CD4-positive, alpha-beta memory T cell (primary cell): ENCODE data around the gene WDR35. TPM values are rescaled to one million over a fixed set of nuclear protein-coding genes. Genes with fewer than 3 reads are reported as not detected.
A peak's percentile ranks its signal among the peaks of the same experiment; 100 is the strongest.

ENCODE experiments used
- CTCF ChIA-PET: fragments of 350-600 bp; sonication (Branson Sonifier 250); formaldehyde crosslinking; loops from one replicate; lab custom pipeline; 2021; ENCODE audit warnings: inconsistent platforms; ENCODE audit not compliant: partially characterized antibody; lab: Charles Lee
- POLR2A ChIA-PET: fragments of 350-600 bp; sonication (Branson Sonifier 250); formaldehyde crosslinking; loops from one replicate; lab custom pipeline; 2021; ENCODE audit not compliant: partially characterized antibody; lab: Charles Lee
- DNase-seq, 5 donors: peaks; one replicate each; pipeline versions ENCODE4 v3.0.0 to v3.0.0-alpha.2; 2020 to 2022; ENCODE audit warnings: mixed read lengths in 1 of 5
- H3K27ac ChIP-seq: one replicate; pipeline ENCODE4 v1.7.0; 2013; ENCODE audit warnings: low read depth, low read length
- H3K27me3 ChIP-seq: 2 replicates; pipeline ENCODE4 v1.7.0; 2013; ENCODE audit warnings: mild to moderate bottlenecking, low read length, moderate library complexity; ENCODE audit not compliant: insufficient read depth
- H3K36me3 ChIP-seq: 2 replicates; pipeline ENCODE4 v1.7.0; 2013; ENCODE audit warnings: mild to moderate bottlenecking, low read length, moderate library complexity; ENCODE audit not compliant: insufficient read depth
- H3K4me1 ChIP-seq: 2 replicates; pipeline ENCODE4 v1.7.0; 2013; ENCODE audit warnings: mild to moderate bottlenecking, low read length, moderate library complexity; ENCODE audit not compliant: insufficient read depth
- H3K4me3 ChIP-seq, 2 donors: one replicate each; pipeline ENCODE4 v1.7.0; 2013; ENCODE audit warnings: low read length in 2 of 2, mild to moderate bottlenecking in 1 of 2
- H3K9me3 ChIP-seq, 2 donors: one replicate each; pipeline ENCODE4 v1.7.0; 2013; ENCODE audit warnings: low read length in 2 of 2, control low read depth in 1 of 2; ENCODE audit not compliant: control insufficient read depth in 1 of 2
- H3K27ac Mint-ChIP-seq, 7 donors: one replicate each; pipeline ENCODE4 v1.8.0; 2020 to 2021; ENCODE audit warnings: mixed read lengths in 7 of 7, mild to moderate bottlenecking in 6 of 7, inconsistent platforms in 3 of 7, moderate library complexity in 3 of 7
- H3K27me3 Mint-ChIP-seq, 2 donors: one replicate each; pipeline ENCODE4 v1.8.0; 2020 to 2021; ENCODE audit warnings: mixed read lengths in 2 of 2
- H3K36me3 Mint-ChIP-seq, 2 donors: one replicate each; pipeline ENCODE4 v1.8.0; 2020 to 2021; ENCODE audit warnings: mixed read lengths in 2 of 2, inconsistent platforms in 1 of 2, mild to moderate bottlenecking in 1 of 2
- H3K4me1 Mint-ChIP-seq, 4 donors: one replicate each; pipeline ENCODE4 v1.8.0; 2020 to 2021; ENCODE audit warnings: mixed read lengths in 4 of 4, mild to moderate bottlenecking in 1 of 4
- H3K4me3 Mint-ChIP-seq, 8 donors: one replicate each; pipeline ENCODE4 v1.8.0; 2020 to 2021; ENCODE audit warnings: mixed read lengths in 8 of 8, mild to moderate bottlenecking in 7 of 8, moderate library complexity in 6 of 8, inconsistent platforms in 3 of 8
- H3K9me3 Mint-ChIP-seq, 8 donors: one replicate each; pipeline ENCODE4 v1.8.0; 2020 to 2021; ENCODE audit warnings: mixed read lengths in 8 of 8, mild to moderate bottlenecking in 5 of 8, inconsistent platforms in 3 of 8, moderate library complexity in 1 of 8
- intact Hi-C: fragments of 100-400 bp; cut with micrococcal nuclease; formaldehyde crosslinking; loops from one replicate; pipeline ENCODE4 v1.15.1; 2023
- polyA plus RNA-seq, 2 donors: library from polyadenylated mRNA; unstranded; fragments of 300-500 nt; fragmentation: Illumina TruSeq; gene quantifications; one replicate each; pipeline ENCODE4 v1.2.3, GENCODE V29; 2021
- total RNA-seq, 2 experiments: library from RNA; stranded (reverse); gene quantifications; one replicate each; pipeline ENCODE4 v1.2.3, GENCODE V29; 2021

Gene WDR35
- total and polyA plus RNA-seq, 4 experiments from 2014 or later = 2.3 to 5.7 (median 4.0) TPM

- intact Hi-C loops = loop anchor here (1.0 to 2.0 kb wide), 7 partner anchors 33 to 1341 kb away; partner anchors contain the start of genes HS1BP3, LAPTM4A, RDH14 and WDR35
- POLR2A ChIA-PET = interaction anchor here (0.8 to 3.5 kb wide), 13 partner anchors 23 to 1342 kb away, joined by 3 to 34 read pairs (median 5); partner anchors contain the start of genes LAPTM4A, LDAH, RDH14 and RHOB
- no peaks in the 10 kb centered on the region for H3K27me3 ChIP-seq
- no peaks in the 10 kb centered on the region for H3K36me3 ChIP-seq
- peaks cover 18 to 45% (median 29%) of the 10 kb centered on the region in 4 donors for H3K4me1 Mint-ChIP-seq
- H3K4me1 ChIP-seq = peaks cover 37% of the 10 kb centered on the region
- CTCF ChIA-PET = no interaction called here
- peak within 1 kb of the TSS; percentile 92 for H3K27ac ChIP-seq
- peak; percentile 95 to 98 (median 97) for DNase-seq
- H3K36me3 Mint-ChIP-seq = peaks cover 0 to 31% of the 10 kb centered on the region in 2 donors
- H3K4me3 Mint-ChIP-seq = peak within 1 kb of the TSS; percentile 92 to 99 (median 96)
- peaks cover 0 to 6% (median 0%) of the 10 kb centered on the region in 8 donors for H3K9me3 Mint-ChIP-seq
- H3K27ac Mint-ChIP-seq = peak within 1 kb of the TSS; percentile 87 to 100 (median 98)
- no peaks in the 10 kb centered on the region for H3K27me3 Mint-ChIP-seq
- peak within 1 kb of the TSS; percentile 59 to 63 for H3K4me3 ChIP-seq
- no peaks in the 10 kb centered on the region for H3K9me3 ChIP-seq
Measured at GRCh38 chr2:19901442-19902215, 88.3 kb downstream of the WDR35 start, which contains the start of gene TTC32. TTC32 (minus strand) TSS chr2:19901983; CDS start chr2:19901854, 129 bp downstream.

DNA sequence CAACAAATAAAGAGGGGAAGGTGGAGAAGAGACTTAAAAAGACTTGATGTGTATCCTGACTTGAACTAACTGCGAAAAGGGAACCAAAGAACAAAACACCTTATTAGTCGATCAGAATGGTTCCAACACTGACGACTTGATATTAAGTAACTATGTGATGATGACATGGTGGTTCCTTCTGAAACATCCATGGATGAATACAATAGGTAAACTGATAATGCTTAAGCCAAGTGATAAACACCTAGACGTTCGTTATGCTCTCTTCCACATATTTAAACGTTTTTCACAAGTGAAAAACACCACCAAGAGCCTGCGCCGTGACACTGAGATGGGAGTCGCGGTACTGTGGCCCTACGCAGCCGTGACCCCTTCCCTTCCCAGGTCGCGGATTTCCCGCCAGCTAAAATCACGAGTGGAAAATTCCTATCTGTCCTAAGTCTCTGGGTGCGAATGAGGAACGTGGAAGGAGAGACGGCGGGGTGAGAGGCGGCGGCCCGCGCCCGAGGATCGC lies 88.9 kb downstream of the WDR35 start:
- H3K36me3 Mint-ChIP-seq = peaks cover 0 to 31% of the 10 kb centered on the region in 2 donors
- POLR2A ChIA-PET = interaction anchor here (0.8 to 3.5 kb wide), 15 partner anchors 22 to 1341 kb away, joined by 3 to 34 read pairs (median 5); partner anchors contain the start of genes LAPTM4A, LDAH, RDH14 and RHOB
- H3K4me3 Mint-ChIP-seq = peak overlapping the region; percentile 92 to 99 (median 96)
- DNase-seq = no peak
- H3K27me3 Mint-ChIP-seq = no peaks in the 10 kb centered on the region
- intact Hi-C loops = loop anchor here (1.0 to 2.0 kb wide), 6 partner anchors 32 to 1341 kb away; partner anchors contain the start of genes HS1BP3, LAPTM4A and RDH14
- peaks cover 42% of the 10 kb centered on the region for H3K4me1 ChIP-seq
- H3K27ac Mint-ChIP-seq = peak overlapping the region; percentile 87 to 100 (median 98)
- no peaks in the 10 kb centered on the region for H3K9me3 ChIP-seq
- peak overlapping the region; percentile 92 for H3K27ac ChIP-seq
- H3K4me1 Mint-ChIP-seq = peaks cover 19 to 47% (median 31%) of the 10 kb centered on the region in 4 donors
- no peaks in the 10 kb centered on the region for H3K27me3 ChIP-seq
- H3K9me3 Mint-ChIP-seq = peaks cover 0 to 6% (median 0%) of the 10 kb centered on the region in 8 donors
- H3K36me3 ChIP-seq = no peaks in the 10 kb centered on the region
- peak overlapping the region; percentile 59 to 63 for H3K4me3 ChIP-seq
- CTCF ChIA-PET = interaction anchor here (1.2 kb wide), 2 partner anchors 28 to 1341 kb away, joined by 3 to 4 read pairs; partner anchors contain the start of gene RDH14

- Mint-ChIP-seq H3K27me3 (no peaks in the 10 kb centered on the region), H3K4me1 (peaks cover 25 to 55% (median 37%) of the 10 kb centered on the region in 4 donors), H3K36me3 (peaks cover 0 to 33% of the 10 kb centered on the region in 2 donors), H3K9me3 (peaks cover 0 to 6% (median 0%) of the 10 kb centered on the region in 8 donors), H3K4me3 (peak overlapping the region; percentile 92 to 99 (median 96)), H3K27ac (peak overlapping the region; percentile 87 to 100 (median 98))
- H3K9me3 ChIP-seq = no peaks in the 10 kb centered on the region
- CTCF ChIA-PET = interaction anchor here (1.2 kb wide), 2 partner anchors 28 to 1340 kb away, joined by 3 to 4 read pairs; partner anchors contain the start of gene RDH14
- peaks cover 49% of the 10 kb centered on the region for H3K4me1 ChIP-seq
- intact Hi-C loops = loop anchor here (2.0 kb wide), 2 partner anchors 31 to 751 kb away; partner anchors contain the start of gene HS1BP3
- peak; percentile 50 to 60 (median 53) for DNase-seq
- H3K27ac ChIP-seq = peak overlapping the region; percentile 92
- POLR2A ChIA-PET = interaction anchor here (0.8 to 3.5 kb wide), 13 partner anchors 15 to 1340 kb away, joined by 3 to 34 read pairs (median 5); partner anchors contain the start of genes LAPTM4A, LDAH, RDH14 and RHOB
- H3K36me3 ChIP-seq = no peaks in the 10 kb centered on the region
- no peaks in the 10 kb centered on the region for H3K27me3 ChIP-seq
- peak overlapping the region; percentile 59 to 63 for H3K4me3 ChIP-seq
Measured at GRCh38 chr2:19899985-19900930, 89.6 kb downstream of the WDR35 start.

DNA sequence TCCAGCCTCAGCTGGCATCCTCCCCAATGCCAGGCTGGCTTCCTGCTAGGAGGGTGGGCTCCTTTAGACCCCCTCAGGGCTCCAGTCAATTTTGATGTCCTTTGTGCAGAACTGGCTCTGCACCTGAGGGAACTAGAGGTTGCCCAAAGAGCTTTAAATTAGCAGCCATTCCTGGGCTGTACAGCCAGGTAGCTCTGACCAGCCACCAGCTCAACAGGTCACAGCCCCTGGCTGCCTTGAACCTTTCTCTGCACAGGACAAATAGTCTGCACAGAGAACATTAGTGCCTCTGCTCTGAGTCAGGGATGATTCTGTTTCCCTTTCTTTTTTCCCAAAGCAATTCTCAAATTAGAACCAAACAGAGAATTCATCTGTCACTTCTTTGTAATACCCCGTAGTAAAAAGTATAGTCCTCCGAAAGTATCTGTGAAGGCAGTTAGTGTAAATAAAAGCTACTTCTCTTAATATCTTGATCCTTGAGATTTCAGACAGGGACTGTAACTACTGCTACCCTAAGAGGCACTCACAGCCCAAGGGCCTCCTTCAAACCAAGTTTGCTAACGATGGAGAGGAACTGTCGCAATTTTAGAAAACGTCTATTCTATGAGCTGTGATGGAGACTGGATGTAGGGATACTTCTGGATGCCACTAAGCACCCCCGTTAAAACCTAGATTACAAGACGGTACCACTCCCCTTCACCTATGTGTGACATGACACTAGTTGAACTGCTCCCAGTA lies 91.1 kb downstream of the WDR35 start:
- H3K4me3 Mint-ChIP-seq = peak overlapping the region in 5 of 8 donors; percentile 5 to 52 (median 33)

GRCh38 chr2:19897623-19898245 lies 92.2 kb downstream of the WDR35 start:
- Mint-ChIP-seq H3K4me1 (peaks cover 29 to 74% (median 44%) of the 10 kb centered on the region in 4 donors), H3K27ac (peak overlapping the region in 3 of 7 donors; percentile 21 to 80 (median 37)), H3K9me3 (no peaks in the 10 kb centered on the region), H3K36me3 (peaks cover 5 to 33% of the 10 kb centered on the region in 2 donors), H3K4me3 (peak overlapping the region in 5 of 8 donors; percentile 31 to 65 (median 53)), H3K27me3 (no peaks in the 10 kb centered on the region)
- H3K27me3 ChIP-seq = no peaks in the 10 kb centered on the region
- ChIA-PET CTCF (interaction anchor here (1.0 to 1.1 kb wide), 2 partner anchors 34 to 534 kb away, joined by 3 to 4 read pairs; no protein-coding TSS in a partner anchor), POLR2A (interaction anchor here (1.5 kb wide), 2 partner anchors 16 to 550 kb away, joined by 3 read pairs; no protein-coding TSS in a partner anchor)
- no peaks in the 10 kb centered on the region for H3K36me3 ChIP-seq
- no peaks in the 10 kb centered on the region for H3K9me3 ChIP-seq
- no peak overlapping the region for H3K27ac ChIP-seq
- no peak overlapping the region for H3K4me3 ChIP-seq
- H3K4me1 ChIP-seq = peaks cover 60% of the 10 kb centered on the region
- DNase-seq = no peak
- intact Hi-C loops = no loop called here

More for the DNA sequence above, 91.1 kb downstream of the WDR35 start:
- ChIA-PET POLR2A (interaction anchor here (1.5 to 3.5 kb wide), 4 partner anchors 15 to 1339 kb away, joined by 3 to 34 read pairs (median 15); partner anchors contain the start of gene RDH14), CTCF (no interaction called here)
- H3K36me3 ChIP-seq = no peaks in the 10 kb centered on the region
- H3K4me1 ChIP-seq = peaks cover 61% of the 10 kb centered on the region
- Mint-ChIP-seq H3K36me3 (peaks cover 5 to 33% of the 10 kb centered on the region in 2 donors), H3K27ac (peak overlapping the region in 5 of 7 donors; percentile 43 to 70 (median 53)), H3K9me3 (no peaks in the 10 kb centered on the region), H3K27me3 (no peaks in the 10 kb centered on the region), H3K4me1 (peaks cover 29 to 70% (median 41%) of the 10 kb centered on the region in 4 donors)
- intact Hi-C loops = no loop called here
- DNase-seq = no peak
- H3K9me3 ChIP-seq = no peaks in the 10 kb centered on the region
- no peaks in the 10 kb centered on the region for H3K27me3 ChIP-seq
- H3K4me3 ChIP-seq = no peak overlapping the region
- H3K27ac ChIP-seq = no peak overlapping the region
